GM23338 (cell line): ENCODE measurements around the gene FOXP2. TPM values are rescaled to one million over a fixed set of nuclear protein-coding genes. Genes with fewer than 3 reads are reported as not detected.

Experiments
- ATAC-seq: fragments of 200-7000 bp; cut with Tn5 transposase; 3 replicates; pipeline ENCODE4 v1.9.1; 2020
- DNase-seq: peaks from one replicate; pipeline ENCODE4 v3.0.0-alpha.2; 2015; ENCODE audit warnings: low spot score
- H2AFZ ChIP-seq: fragments of 200-600 bp; sonication (generic); 2 replicates; pipeline ENCODE4 v1.8.0; 2016; ENCODE audit warnings: antibody characterized with exemption, mild to moderate bottlenecking, moderate library complexity
- H3F3A ChIP-seq: fragments of 200-600 bp; sonication (generic); replicated peaks from 2 replicates; pipeline ENCODE4 v1.8.0; 2017; ENCODE audit warnings: antibody characterized with exemption, mixed run types, low read depth
- H3K27ac ChIP-seq: fragments of 200-600 bp; sonication (generic); 2 replicates; pipeline ENCODE4 v1.6.1; 2016; ENCODE audit warnings: low read depth
- H3K27me3 ChIP-seq: fragments of 200-600 bp; sonication (generic); 2 replicates; pipeline ENCODE4 v1.8.0; 2016; ENCODE audit warnings: mild to moderate bottlenecking, mixed run types, moderate library complexity; ENCODE audit not compliant: insufficient read depth
- H3K36me3 ChIP-seq: fragments of 200-600 bp; sonication (generic); 2 replicates; pipeline ENCODE4 v1.8.0; 2016; ENCODE audit warnings: mild to moderate bottlenecking; ENCODE audit not compliant: insufficient read depth
- H3K4me1 ChIP-seq: fragments of 200-600 bp; sonication (generic); 2 replicates; pipeline ENCODE4 v1.8.0; 2016; ENCODE audit warnings: mild to moderate bottlenecking, moderate library complexity; ENCODE audit not compliant: insufficient read depth
- H3K4me2 ChIP-seq: fragments of 200-600 bp; sonication (generic); 2 replicates; pipeline ENCODE4 v1.7.1; 2017; ENCODE audit warnings: mixed run types
- H3K4me3 ChIP-seq: fragments of 200-600 bp; sonication (generic); 2 replicates; pipeline ENCODE4 v1.6.1; 2016; ENCODE audit warnings: mixed run types
- H3K79me2 ChIP-seq: fragments of 200-600 bp; sonication (generic); replicated peaks from 2 replicates; pipeline ENCODE4 v1.8.0; 2017; ENCODE audit warnings: mild to moderate bottlenecking; ENCODE audit not compliant: insufficient read depth
- H3K9me2 ChIP-seq: fragments of 200-600 bp; sonication (generic); 2 replicates; pipeline ENCODE4 v1.8.0; 2017; ENCODE audit not compliant: insufficient read depth
- H4K20me1 ChIP-seq: fragments of 200-600 bp; sonication (generic); replicated peaks from 2 replicates; pipeline ENCODE4 v1.8.0; 2017; ENCODE audit warnings: mild to moderate bottlenecking; ENCODE audit not compliant: insufficient read depth
- H3K27ac Mint-ChIP-seq: 2 replicates; pipeline ENCODE4 v1.8.0; 2020; ENCODE audit warnings: inconsistent platforms, mild to moderate bottlenecking, moderate library complexity, mixed read lengths
- H3K27me3 Mint-ChIP-seq: 3 replicates; pipeline ENCODE4 v1.8.0; 2022; ENCODE audit warnings: low read depth, mild to moderate bottlenecking, moderate library complexity, mixed read lengths, inconsistent platforms; ENCODE audit not compliant: insufficient read depth, poor library complexity
- H3K36me3 Mint-ChIP-seq: 3 replicates; pipeline ENCODE4 v1.8.0; 2021; ENCODE audit warnings: low read depth, mild to moderate bottlenecking, inconsistent platforms, moderate library complexity, mixed read lengths
- H3K4me1 Mint-ChIP-seq: 3 replicates; pipeline ENCODE4 v1.8.0; 2020; ENCODE audit warnings: mild to moderate bottlenecking, inconsistent platforms, mixed read lengths
- H3K4me3 Mint-ChIP-seq: 3 replicates; pipeline ENCODE4 v1.8.0; 2021; ENCODE audit warnings: moderate library complexity, mild to moderate bottlenecking, inconsistent platforms, mixed read lengths
- H3K9me3 Mint-ChIP-seq: 3 replicates; pipeline ENCODE4 v1.8.0; 2020; ENCODE audit warnings: moderate library complexity, mild to moderate bottlenecking, inconsistent platforms, mixed read lengths
- ETS1 ChIP-seq: IDR thresholded peaks from 2 replicates; pipeline ENCODE4 v1.6.1; 2016; ENCODE audit warnings: antibody characterized with exemption
- EZH2 ChIP-seq: fragments of 200-600 bp; sonication (generic); IDR thresholded peaks from one replicate; pipeline ENCODE4 v1.8.0; 2017; ENCODE audit warnings: antibody characterized with exemption, mild to moderate bottlenecking, low read depth; ENCODE audit not compliant: unreplicated experiment
- EZH2phosphoT487 ChIP-seq: fragments of 200-600 bp; sonication (generic); IDR thresholded peaks from one replicate; pipeline ENCODE4 v1.8.1; 2018; ENCODE audit warnings: antibody characterized with exemption; ENCODE audit not compliant: unreplicated experiment
- JUNB ChIP-seq: IDR thresholded peaks from one replicate; pipeline ENCODE4 v1.6.1; 2016; ENCODE audit warnings: antibody characterized with exemption; ENCODE audit not compliant: unreplicated experiment
- NANOG ChIP-seq: IDR thresholded peaks from 2 replicates; pipeline ENCODE4 v1.6.1; 2016; ENCODE audit warnings: antibody characterized with exemption, borderline replicate concordance
- POLR2AphosphoS5 ChIP-seq: IDR thresholded peaks from 2 replicates; pipeline ENCODE4 v1.6.1; 2016; ENCODE audit warnings: antibody characterized with exemption, low read depth
- STAT1 ChIP-seq: IDR thresholded peaks from one replicate; pipeline ENCODE4 v1.6.1; 2016; ENCODE audit warnings: antibody characterized with exemption; ENCODE audit not compliant: unreplicated experiment
- ZNF114 ChIP-seq: fragments of 250-450 bp; sonication (Bioruptor Pico); IDR thresholded peaks from 2 replicates; pipeline ENCODE4 v1.5.0; 2020; ENCODE audit warnings: mild to moderate bottlenecking, moderate library complexity
- ZNF331 ChIP-seq: fragments of 250-450 bp; sonication (Bioruptor Pico); IDR thresholded peaks from 2 replicates; pipeline ENCODE4 v1.5.0; 2020; ENCODE audit warnings: low read depth, mild to moderate bottlenecking, moderate library complexity
- ZNF462 ChIP-seq: fragments of 250-450 bp; sonication (Bioruptor Pico); IDR thresholded peaks from 2 replicates; pipeline ENCODE4 v1.5.0; 2020; ENCODE audit warnings: mild to moderate bottlenecking, moderate library complexity
- polyA plus RNA-seq: library from polyadenylated mRNA; unstranded; fragments of >200 nt; fragmentation: Nextera tagmentation; extraction: Ambion mirVana; gene quantifications from 2 replicates; pipeline ENCODE4 v1.2.1, GENCODE V29; 2016
- total RNA-seq: library from RNA; depleted of rRNA; stranded (reverse); fragments of >200 nt; shearing (Covaris generic); gene quantifications from 2 replicates; pipeline ENCODE4 v1.2.3, GENCODE V29; 2014
- TF ChIP-seq, protein P1 (sequence below): IDR thresholded peaks from one replicate; pipeline ENCODE4 v1.6.1; 2018; ENCODE audit warnings: antibody characterized with exemption; ENCODE audit not compliant: unreplicated experiment
- TF ChIP-seq, protein P2 (sequence below), 2 experiments: fragments of 200-600 bp in 1 of 2; sonication (generic) in 1 of 2; conservative IDR thresholded peaks; 2 replicates each; pipeline versions ENCODE4 v1.5.1 to v1.6.1; 2016 to 2017; ENCODE audit warnings: antibody characterized with exemption in 2 of 2, low read depth in 2 of 2, mild to moderate bottlenecking in 2 of 2, moderate library complexity in 1 of 2

The FOXP2 gene
- total and polyA plus RNA-seq, 2 experiments from 2014 or later: 0.03 to 0.24 TPM

- ATAC-seq (no peak), DNase-seq (no peak)
- H2AFZ ChIP-seq: no peak overlapping the region
- H3K9me2 ChIP-seq: no peaks in the 10 kb centered on the region
- no peaks in the 10 kb centered on the region for H3K36me3 Mint-ChIP-seq
- H3K4me3 Mint-ChIP-seq: no peak overlapping the region
- H3K79me2 ChIP-seq: no peaks in the 10 kb centered on the region
- no peaks in the 10 kb centered on the region for H4K20me1 ChIP-seq
- no peaks in the 10 kb centered on the region for H3K27me3 Mint-ChIP-seq
- H3K27me3 ChIP-seq: no peaks in the 10 kb centered on the region
- no peaks in the 10 kb centered on the region for H3F3A ChIP-seq
- no peak overlapping the region for H3K4me3 ChIP-seq
- H3K4me1 ChIP-seq: no peaks in the 10 kb centered on the region
- no peak for TF ChIP-seq EZH2phosphoT487
- TF ChIP-seq, protein P1, sequence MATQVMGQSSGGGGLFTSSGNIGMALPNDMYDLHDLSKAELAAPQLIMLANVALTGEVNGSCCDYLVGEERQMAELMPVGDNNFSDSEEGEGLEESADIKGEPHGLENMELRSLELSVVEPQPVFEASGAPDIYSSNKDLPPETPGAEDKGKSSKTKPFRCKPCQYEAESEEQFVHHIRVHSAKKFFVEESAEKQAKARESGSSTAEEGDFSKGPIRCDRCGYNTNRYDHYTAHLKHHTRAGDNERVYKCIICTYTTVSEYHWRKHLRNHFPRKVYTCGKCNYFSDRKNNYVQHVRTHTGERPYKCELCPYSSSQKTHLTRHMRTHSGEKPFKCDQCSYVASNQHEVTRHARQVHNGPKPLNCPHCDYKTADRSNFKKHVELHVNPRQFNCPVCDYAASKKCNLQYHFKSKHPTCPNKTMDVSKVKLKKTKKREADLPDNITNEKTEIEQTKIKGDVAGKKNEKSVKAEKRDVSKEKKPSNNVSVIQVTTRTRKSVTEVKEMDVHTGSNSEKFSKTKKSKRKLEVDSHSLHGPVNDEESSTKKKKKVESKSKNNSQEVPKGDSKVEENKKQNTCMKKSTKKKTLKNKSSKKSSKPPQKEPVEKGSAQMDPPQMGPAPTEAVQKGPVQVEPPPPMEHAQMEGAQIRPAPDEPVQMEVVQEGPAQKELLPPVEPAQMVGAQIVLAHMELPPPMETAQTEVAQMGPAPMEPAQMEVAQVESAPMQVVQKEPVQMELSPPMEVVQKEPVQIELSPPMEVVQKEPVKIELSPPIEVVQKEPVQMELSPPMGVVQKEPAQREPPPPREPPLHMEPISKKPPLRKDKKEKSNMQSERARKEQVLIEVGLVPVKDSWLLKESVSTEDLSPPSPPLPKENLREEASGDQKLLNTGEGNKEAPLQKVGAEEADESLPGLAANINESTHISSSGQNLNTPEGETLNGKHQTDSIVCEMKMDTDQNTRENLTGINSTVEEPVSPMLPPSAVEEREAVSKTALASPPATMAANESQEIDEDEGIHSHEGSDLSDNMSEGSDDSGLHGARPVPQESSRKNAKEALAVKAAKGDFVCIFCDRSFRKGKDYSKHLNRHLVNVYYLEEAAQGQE: no peak
- TF ChIP-seq ZNF331 (CRISPR knock-in tag): no peak
- no peak for TF ChIP-seq EZH2
- TF ChIP-seq, protein P2, sequence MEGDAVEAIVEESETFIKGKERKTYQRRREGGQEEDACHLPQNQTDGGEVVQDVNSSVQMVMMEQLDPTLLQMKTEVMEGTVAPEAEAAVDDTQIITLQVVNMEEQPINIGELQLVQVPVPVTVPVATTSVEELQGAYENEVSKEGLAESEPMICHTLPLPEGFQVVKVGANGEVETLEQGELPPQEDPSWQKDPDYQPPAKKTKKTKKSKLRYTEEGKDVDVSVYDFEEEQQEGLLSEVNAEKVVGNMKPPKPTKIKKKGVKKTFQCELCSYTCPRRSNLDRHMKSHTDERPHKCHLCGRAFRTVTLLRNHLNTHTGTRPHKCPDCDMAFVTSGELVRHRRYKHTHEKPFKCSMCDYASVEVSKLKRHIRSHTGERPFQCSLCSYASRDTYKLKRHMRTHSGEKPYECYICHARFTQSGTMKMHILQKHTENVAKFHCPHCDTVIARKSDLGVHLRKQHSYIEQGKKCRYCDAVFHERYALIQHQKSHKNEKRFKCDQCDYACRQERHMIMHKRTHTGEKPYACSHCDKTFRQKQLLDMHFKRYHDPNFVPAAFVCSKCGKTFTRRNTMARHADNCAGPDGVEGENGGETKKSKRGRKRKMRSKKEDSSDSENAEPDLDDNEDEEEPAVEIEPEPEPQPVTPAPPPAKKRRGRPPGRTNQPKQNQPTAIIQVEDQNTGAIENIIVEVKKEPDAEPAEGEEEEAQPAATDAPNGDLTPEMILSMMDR (conservative IDR thresholded peaks at IDR 0.05; ENCODE audit: low read depth in 2 of 2): no peak
- TF ChIP-seq NANOG: no peak
- no peak for TF ChIP-seq JUNB
- no peak for TF ChIP-seq ZNF462 (CRISPR knock-in tag)
- TF ChIP-seq ZNF114: no peak
- TF ChIP-seq POLR2AphosphoS5: no peak
- no peak for TF ChIP-seq STAT1
- TF ChIP-seq ETS1: no peak
- no peaks in the 10 kb centered on the region for H3K36me3 ChIP-seq
- no peaks in the 10 kb centered on the region; the same call in 2 of the 3 replicates for H3K9me3 Mint-ChIP-seq
- no peak overlapping the region for H3K27ac ChIP-seq
- no peak overlapping the region for H3K4me2 ChIP-seq
- H3K4me1 Mint-ChIP-seq: no peaks in the 10 kb centered on the region
- no peak overlapping the region for H3K27ac Mint-ChIP-seq
Measured at GRCh38 chr7:114460021-114460420, 45.4 kb downstream of the FOXP2 start.
